HFF-Myc (cell line): Measurements from ENCODE around the gene ZNF154.

Source experiments
- DNase-seq: peaks from one replicate; pipeline ENCODE4 v3.0.0-alpha.2; 2011; ENCODE audit warnings: low read depth; ENCODE audit errors: extremely low read depth
- H3K4me3 ChIP-seq: replicated peaks from 2 replicates; pipeline ENCODE4 v1.5.1; 2011; ENCODE audit warnings: low read depth, mild to moderate bottlenecking, control low read depth, low read length
- CTCF ChIP-seq: IDR thresholded peaks from 2 replicates; pipeline ENCODE4 v1.5.1; 2012; ENCODE audit warnings: mild to moderate bottlenecking, low read depth, low read length, control low read depth; ENCODE audit errors: missing control alignments

Gene ZNF154

GRCh38 chr19:57648331-57649003 is 60.5 kb downstream of the ZNF154 start:
- DNase-seq, result no peak
- no peak overlapping the region for H3K4me3 ChIP-seq
- no peak for TF ChIP-seq CTCF
